Stimulated activated CD4-positive, alpha-beta T cell treated with anti-CD3 and anti-CD28 coated beads, Interleukin-2, amount 100 ng/mL, for 4 hours (primary cell): Measurements from ENCODE around the gene ABI3.

Experiments
- DNase-seq: peaks from one replicate; pipeline ENCODE4 v3.0.0-alpha.2; 2020; ENCODE audit warnings: low read depth

The ABI3 gene

GRCh38 chr17:49197346-49197998 lies 13.0 kb upstream of the ABI3 start:
- no peak for DNase-seq

- DNase-seq = no peak
Observed at GRCh38 chr17:49198211-49198610, 12.3 kb upstream of the ABI3 start.

GRCh38 chr17:49200423-49201083 lies 10.0 kb upstream of the ABI3 start:
- no peak for DNase-seq

GRCh38 chr17:49201481-49201927 lies 9.0 kb upstream of the ABI3 start:
- DNase-seq = no peak

GRCh38 chr17:49203796-49204195 lies 6.7 kb upstream of the ABI3 start:
- DNase-seq = no peak

GRCh38 chr17:49204516-49204915 lies 6.0 kb upstream of the ABI3 start:
- DNase-seq = no peak

GRCh38 chr17:49209061-49209571 lies 1.4 kb upstream of the ABI3 start:
- no peak for DNase-seq

GRCh38 chr17:49213399-49213798 lies 2.9 kb downstream of the ABI3 start:
- no peak for DNase-seq

GRCh38 chr17:49213847-49214246 lies 3.3 kb downstream of the ABI3 start:
- DNase-seq = no peak

- no peak for DNase-seq
Observed at GRCh38 chr17:49214676-49215360, 4.3 kb downstream of the ABI3 start.

GRCh38 chr17:49216482-49216881 lies 6.0 kb downstream of the ABI3 start:
- DNase-seq = no peak

GRCh38 chr17:49216953-49217650 lies 6.6 kb downstream of the ABI3 start:
- DNase-seq = no peak

GRCh38 chr17:49217651-49218413 lies 7.3 kb downstream of the ABI3 start:
- DNase-seq = peak; percentile 46

GRCh38 chr17:49218941-49219913 lies 8.7 kb downstream of the ABI3 start:
- no peak for DNase-seq

- no peak for DNase-seq
Observed at GRCh38 chr17:49219987-49220386, 9.5 kb downstream of the ABI3 start.

- no peak for DNase-seq
Observed at GRCh38 chr17:49223168-49223516, 12.6 kb downstream of the ABI3 start.

GRCh38 chr17:49223517-49224197 lies 13.2 kb downstream of the ABI3 start:
- peak; percentile 45 for DNase-seq

GRCh38 chr17:49224198-49224996 lies 13.9 kb downstream of the ABI3 start:
- no peak for DNase-seq

GRCh38 chr17:49224997-49225337 lies 14.5 kb downstream of the ABI3 start:
- no peak for DNase-seq
